Spleen (tissue), 11 donors: ENCODE results near the gene RBBP8NL. TPM values are rescaled to one million over a fixed set of nuclear protein-coding genes. Genes with fewer than 3 reads are reported as not detected.

Source experiments
- DNase-seq: peaks from one replicate; pipeline ENCODE4 v3.0.0-alpha.2; 2020
- H3K27ac ChIP-seq, 8 donors: fragments of 200-600 bp; sonication (generic) in 7 of 8; 1 replicate in 4 of 8; 2 replicates in 4 of 8; pipeline versions ENCODE4 v1.5.0 to v1.8.0; 2016 to 2021; ENCODE audit warnings: inconsistent platforms in 4 of 8, mild to moderate bottlenecking in 4 of 8, moderate library complexity in 1 of 8
- H3K27me3 ChIP-seq, 7 donors: fragments of 200-600 bp; sonication (generic) in 6 of 7; replicated peaks in 1 of 7; 1 replicate in 4 of 7; 2 replicates in 3 of 7; pipeline versions ENCODE4 v1.5.0 to v1.8.0; 2016 to 2021; ENCODE audit warnings: inconsistent platforms in 3 of 7, mild to moderate bottlenecking in 1 of 7
- H3K36me3 ChIP-seq, 6 donors: fragments of 200-600 bp; sonication (generic) in 5 of 6; 1 replicate in 4 of 6; 2 replicates in 2 of 6; pipeline versions ENCODE4 v1.5.0 to v1.8.0; 2016 to 2021; ENCODE audit warnings: inconsistent platforms in 2 of 6
- H3K4me1 ChIP-seq, 6 donors: fragments of 200-600 bp; sonication (generic) in 5 of 6; 1 replicate in 3 of 6; 2 replicates in 3 of 6; pipeline versions ENCODE4 v1.5.0 to v1.8.0; 2016 to 2021; ENCODE audit warnings: inconsistent platforms in 3 of 6
- H3K4me3 ChIP-seq, 8 donors: fragments of 200-600 bp; sonication (generic) in 7 of 8; 1 replicate in 4 of 8; 2 replicates in 4 of 8; pipeline versions ENCODE4 v1.5.0 to v1.8.0; 2016 to 2021; ENCODE audit warnings: inconsistent platforms in 4 of 8, mild to moderate bottlenecking in 4 of 8, moderate library complexity in 2 of 8
- H3K9me3 ChIP-seq, 8 donors: fragments of 200-600 bp; sonication (generic) in 7 of 8; 1 replicate in 4 of 8; 2 replicates in 4 of 8; pipeline versions ENCODE4 v1.5.0 to v1.8.0; 2016 to 2021; ENCODE audit warnings: inconsistent platforms in 4 of 8
- CTCF ChIP-seq, 11 experiments: fragments of 200-600 bp in 7 of 11; fragments of 450-650 bp in 4 of 11; sonication (generic) in 4 of 11; IDR thresholded peaks in 8 of 11; conservative IDR thresholded peaks in 3 of 11; 1 replicate in 7 of 11; 2 replicates in 4 of 11; pipeline versions ENCODE4 v1.4.0 to v1.8.0; 2016 to 2021; ENCODE audit warnings: antibody characterized with exemption in 11 of 11, inconsistent platforms in 4 of 11, mild to moderate bottlenecking in 1 of 11
- POLR2A ChIP-seq, 3 donors: fragments of 450-650 bp; IDR thresholded peaks; one replicate each; pipeline ENCODE4 v1.5.1; 2017; ENCODE audit warnings: antibody characterized with exemption in 3 of 3, mild to moderate bottlenecking in 1 of 3
- POLR2AphosphoS5 ChIP-seq, 3 donors: sonication (generic); formaldehyde crosslinking; IDR thresholded peaks; one replicate each; pipeline ENCODE4 v1.5.1; 2017; ENCODE audit warnings: antibody characterized with exemption in 3 of 3
- WGBS, 5 donors: extraction: QIAGEN DNeasy Blood & Tissue Kit in 3 of 5; methylation state at CpG; one replicate each; pipeline versions ENCODE4 v1.1.5 to v1.1.7; 2013 to 2018; 5-methylcytosine and 5-hydroxymethylcytosine counted together
- intact Hi-C: fragments of 100-400 bp; cut with DNase I; formaldehyde crosslinking; loops from one replicate; pipeline ENCODE4 v1.15.0; 2023; ENCODE audit warnings: low total_unique reads
- polyA plus RNA-seq, 3 donors: library from polyadenylated mRNA; stranded (reverse); fragments of 200-250 nt; gene quantifications; one replicate each; pipeline ENCODE4 v1.2.1, GENCODE V29; 2013
- total RNA-seq, 7 donors: library from RNA; depleted of rRNA in 3 of 7; stranded (reverse); fragments of >200 nt in 3 of 7; fragmentation: NEBNext Ultra II Directional in 4 of 7; extraction: Animal tissue kit (Norgen Biotek cat#: 25700) in 4 of 7; gene quantifications; one replicate each; pipeline versions ENCODE4 v1.1.0 to v1.2.1, GENCODE V29; 2016 to 2021
- donor health status: healthy with polysubstance abuse.
- donor health status: DM: no; HTN: no; CAD: no; lungs with moderate emphysema.
- donor health status: DM: no; HTN: no; CAD: no.
- donor health status: Bipolar disorder and iron deficiency.
- donor health status: healthy.
- donor health status: DM: no; HTN: no; CAD: no.
- donor health status: DM: yes; HTN: yes; CAD: no.

RBBP8NL gene
- total and polyA plus RNA-seq, 10 donors = 0.03 TPM; not detected in 9

GRCh38 chr20:62451156-62451767, 23.9 kb upstream of the RBBP8NL start:
- TF ChIP-seq POLR2A (IDR thresholded peaks at IDR 0.05) = no peak
- no peak for TF ChIP-seq CTCF (IDR thresholded peaks at IDR 0.05 in 8 of 11, conservative IDR thresholded peaks at IDR 0.05 in 3 of 11)
- no peak for TF ChIP-seq POLR2AphosphoS5 (IDR thresholded peaks at IDR 0.05)
- DNase-seq = no peak

DNA sequence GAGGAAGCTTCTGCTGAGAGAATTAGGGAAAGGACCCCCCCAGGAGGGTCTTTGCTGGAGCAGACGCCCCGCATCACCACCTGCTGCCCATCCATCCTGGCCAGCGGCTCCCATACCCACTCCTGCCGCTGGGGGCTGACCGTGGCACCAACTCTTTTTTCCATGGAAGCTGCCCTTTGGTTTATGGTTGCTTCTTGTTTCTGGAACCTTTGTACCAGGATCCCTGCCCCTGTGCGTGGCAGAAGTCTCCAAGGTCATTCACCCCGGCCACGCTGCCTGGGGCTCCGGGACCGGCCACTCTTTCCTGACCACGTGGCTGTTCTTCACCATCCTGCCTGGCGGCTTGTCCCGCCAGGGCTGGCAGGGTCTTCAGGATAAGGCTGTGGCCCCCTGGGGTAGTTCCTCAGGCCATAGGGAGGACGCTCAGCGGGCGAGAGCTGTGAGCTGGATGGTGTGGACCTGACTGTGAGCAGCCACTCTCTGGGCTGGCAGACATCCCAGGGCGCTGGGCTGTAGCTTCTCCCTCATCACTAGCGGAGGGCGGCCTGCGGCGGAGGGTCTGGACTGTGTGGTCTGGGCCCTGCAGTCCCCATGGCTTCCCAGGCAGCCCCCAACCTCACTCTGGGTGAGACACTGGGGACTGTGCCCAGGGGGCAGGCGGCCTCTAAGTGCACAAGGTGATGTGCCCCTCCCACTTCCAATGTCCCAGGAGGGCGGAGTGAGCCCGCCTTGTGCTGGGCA, 22.8 kb upstream of the RBBP8NL start:
- Histone ChIP-seq H3K27ac (no peak overlapping the region), H3K4me3 (no peak overlapping the region), H3K36me3 (no peaks in the 10 kb centered on the region), H3K9me3 (no peaks in the 10 kb centered on the region), H3K4me1 (no peaks in the 10 kb centered on the region), H3K27me3 (peaks cover 0 to 92% (median 24%) of the 10 kb centered on the region in 7 donors)
- WGBS, 5 donors = 67 to 76% (median 71%) methylated on average over 18 to 24 of the region's 24 CpGs
- DNase-seq = no peak
- intact Hi-C loops = no loop called here
- TF ChIP-seq POLR2AphosphoS5 (IDR thresholded peaks at IDR 0.05) (no peak), POLR2A (IDR thresholded peaks at IDR 0.05) (no peak), CTCF (IDR thresholded peaks at IDR 0.05 in 8 of 11, conservative IDR thresholded peaks at IDR 0.05 in 3 of 11) (no peak)

More at GRCh38 chr20:62451156-62451767, 23.9 kb upstream of the RBBP8NL start:
- WGBS, 5 donors = 74 to 82% (median 76%) methylated on average over 10 of the region's 10 CpGs
- Histone ChIP-seq H3K4me3 (no peak overlapping the region), H3K4me1 (no peaks in the 10 kb centered on the region), H3K9me3 (no peaks in the 10 kb centered on the region), H3K36me3 (no peaks in the 10 kb centered on the region), H3K27ac (no peak overlapping the region), H3K27me3 (peaks cover 0 to 94% (median 24%) of the 10 kb centered on the region in 7 donors)
- intact Hi-C loops = no loop called here

GRCh38 chr20:62448788-62449187, 21.4 kb upstream of the RBBP8NL start:
- Histone ChIP-seq H3K4me1 (no peaks in the 10 kb centered on the region), H3K9me3 (no peaks in the 10 kb centered on the region), H3K36me3 (no peaks in the 10 kb centered on the region), H3K4me3 (no peak overlapping the region), H3K27ac (no peak overlapping the region), H3K27me3 (peaks cover 0 to 87% (median 24%) of the 10 kb centered on the region in 7 donors)
- intact Hi-C loops = no loop called here
- TF ChIP-seq POLR2A (IDR thresholded peaks at IDR 0.05) (no peak), CTCF (IDR thresholded peaks at IDR 0.05 in 8 of 11, conservative IDR thresholded peaks at IDR 0.05 in 3 of 11) (no peak), POLR2AphosphoS5 (IDR thresholded peaks at IDR 0.05) (no peak)
- DNase-seq = no peak
- 68 to 85% (median 77%) methylated on average over 13 to 14 of the region's 14 CpGs for WGBS, 5 donors

GRCh38 chr20:62448038-62448437, 20.7 kb upstream of the RBBP8NL start:
- TF ChIP-seq POLR2A (IDR thresholded peaks at IDR 0.05) (no peak), POLR2AphosphoS5 (IDR thresholded peaks at IDR 0.05) (no peak), CTCF (IDR thresholded peaks at IDR 0.05 in 8 of 11, conservative IDR thresholded peaks at IDR 0.05 in 3 of 11) (no peak)
- H3K27me3 ChIP-seq = peaks cover 0 to 84% (median 20%) of the 10 kb centered on the region in 7 donors
- H3K9me3 ChIP-seq = no peaks in the 10 kb centered on the region
- no peak overlapping the region for H3K4me3 ChIP-seq
- H3K36me3 ChIP-seq = no peaks in the 10 kb centered on the region
- no peaks in the 10 kb centered on the region for H3K4me1 ChIP-seq
- 59 to 67% (median 64%) methylated on average over 9 to 10 of the region's 10 CpGs for WGBS, 5 donors
- intact Hi-C loops = no loop called here
- DNase-seq = no peak
- H3K27ac ChIP-seq = no peak overlapping the region
